Rectal smooth muscle tissue (tissue), 1 donor: ENCODE results near the gene TNFAIP8.

Experiments used
- H3K27ac ChIP-seq: one replicate; pipeline ENCODE4 v1.7.0; 2013; ENCODE audit warnings: low read depth, low read length, inconsistent platforms
- H3K27me3 ChIP-seq: one replicate; pipeline ENCODE4 v1.7.0; 2013; ENCODE audit warnings: low read length; ENCODE audit not compliant: control insufficient read depth, insufficient read depth
- H3K36me3 ChIP-seq: one replicate; pipeline ENCODE4 v1.7.0; 2013; ENCODE audit warnings: low read length; ENCODE audit not compliant: control insufficient read depth, insufficient read depth
- H3K4me1 ChIP-seq: one replicate; pipeline ENCODE4 v1.7.0; 2013; ENCODE audit warnings: low read length; ENCODE audit not compliant: control insufficient read depth, insufficient read depth
- H3K4me3 ChIP-seq: one replicate; pipeline ENCODE4 v1.7.0; 2013; ENCODE audit warnings: low read length
- H3K9ac ChIP-seq: one replicate; pipeline ENCODE4 v1.7.0; 2013; ENCODE audit warnings: low read length

TNFAIP8 gene

GRCh38 chr5:119367502-119368237 is 11.9 kb downstream of the TNFAIP8 start:
- no peak overlapping the region for H3K27ac ChIP-seq
- H3K36me3 ChIP-seq, result no peaks in the 10 kb centered on the region
- no peak overlapping the region for H3K9ac ChIP-seq
- no peaks in the 10 kb centered on the region for H3K4me1 ChIP-seq
- no peak overlapping the region for H3K4me3 ChIP-seq
- H3K27me3 ChIP-seq, result no peaks in the 10 kb centered on the region

- Histone ChIP-seq H3K27me3 (no peaks in the 10 kb centered on the region), H3K9ac (no peak overlapping the region), H3K4me1 (no peaks in the 10 kb centered on the region), H3K36me3 (no peaks in the 10 kb centered on the region), H3K4me3 (no peak overlapping the region), H3K27ac (no peak overlapping the region)
Observed at GRCh38 chr5:119368238-119368630, 12.4 kb downstream of the TNFAIP8 start.

- no peak overlapping the region for H3K4me3 ChIP-seq
- H3K27ac ChIP-seq, result no peak overlapping the region
- H3K27me3 ChIP-seq, result no peaks in the 10 kb centered on the region
- H3K36me3 ChIP-seq, result no peaks in the 10 kb centered on the region
- no peak overlapping the region for H3K9ac ChIP-seq
- no peaks in the 10 kb centered on the region for H3K4me1 ChIP-seq
Observed at GRCh38 chr5:119370486-119370885, 14.7 kb downstream of the TNFAIP8 start.

GRCh38 chr5:119371146-119371545 is 15.3 kb downstream of the TNFAIP8 start:
- H3K4me1 ChIP-seq, result no peaks in the 10 kb centered on the region
- no peak overlapping the region for H3K9ac ChIP-seq
- no peaks in the 10 kb centered on the region for H3K27me3 ChIP-seq
- no peak overlapping the region for H3K27ac ChIP-seq
- H3K4me3 ChIP-seq, result no peak overlapping the region
- no peaks in the 10 kb centered on the region for H3K36me3 ChIP-seq

GRCh38 chr5:119373449-119373858 is 17.6 kb downstream of the TNFAIP8 start:
- Histone ChIP-seq H3K36me3 (no peaks in the 10 kb centered on the region), H3K27ac (no peak overlapping the region), H3K4me3 (no peak overlapping the region), H3K9ac (no peak overlapping the region), H3K27me3 (no peaks in the 10 kb centered on the region), H3K4me1 (no peaks in the 10 kb centered on the region)

GRCh38 chr5:119374901-119375300 is 19.1 kb downstream of the TNFAIP8 start:
- no peak overlapping the region for H3K4me3 ChIP-seq
- H3K4me1 ChIP-seq, result no peaks in the 10 kb centered on the region
- no peak overlapping the region for H3K9ac ChIP-seq
- no peak overlapping the region for H3K27ac ChIP-seq
- no peaks in the 10 kb centered on the region for H3K27me3 ChIP-seq
- no peaks in the 10 kb centered on the region for H3K36me3 ChIP-seq

GRCh38 chr5:119377066-119377465 is 21.2 kb downstream of the TNFAIP8 start:
- H3K4me1 ChIP-seq, result no peaks in the 10 kb centered on the region
- no peak overlapping the region for H3K4me3 ChIP-seq
- H3K27ac ChIP-seq, result no peak overlapping the region
- H3K27me3 ChIP-seq, result no peaks in the 10 kb centered on the region
- H3K9ac ChIP-seq, result no peak overlapping the region
- no peaks in the 10 kb centered on the region for H3K36me3 ChIP-seq

- H3K27me3 ChIP-seq, result no peaks in the 10 kb centered on the region
- H3K27ac ChIP-seq, result no peak overlapping the region
- no peak overlapping the region for H3K4me3 ChIP-seq
- H3K4me1 ChIP-seq, result no peaks in the 10 kb centered on the region
- no peak overlapping the region for H3K9ac ChIP-seq
- no peaks in the 10 kb centered on the region for H3K36me3 ChIP-seq
Observed at GRCh38 chr5:119378075-119378700, 22.4 kb downstream of the TNFAIP8 start.

GRCh38 chr5:119379096-119379495 is 23.3 kb downstream of the TNFAIP8 start:
- Histone ChIP-seq H3K36me3 (no peaks in the 10 kb centered on the region), H3K4me1 (no peaks in the 10 kb centered on the region), H3K27ac (no peak overlapping the region), H3K27me3 (no peaks in the 10 kb centered on the region), H3K4me3 (no peak overlapping the region), H3K9ac (no peak overlapping the region)

- peaks cover 2% of the 10 kb centered on the region for H3K4me1 ChIP-seq
- H3K9ac ChIP-seq, result no peak overlapping the region
- H3K27me3 ChIP-seq, result no peaks in the 10 kb centered on the region
- no peak overlapping the region for H3K4me3 ChIP-seq
- no peak overlapping the region for H3K27ac ChIP-seq
- H3K36me3 ChIP-seq, result no peaks in the 10 kb centered on the region
Observed at GRCh38 chr5:119379942-119380547, 24.2 kb downstream of the TNFAIP8 start.

GRCh38 chr5:119382169-119382568 is 26.4 kb downstream of the TNFAIP8 start:
- no peaks in the 10 kb centered on the region for H3K27me3 ChIP-seq

GRCh38 chr5:119383008-119383407 is 27.2 kb downstream of the TNFAIP8 start:
- Histone ChIP-seq H3K4me1 (peaks cover 8% of the 10 kb centered on the region), H3K36me3 (no peaks in the 10 kb centered on the region), H3K9ac (no peak overlapping the region), H3K4me3 (no peak overlapping the region), H3K27me3 (no peaks in the 10 kb centered on the region), H3K27ac (no peak overlapping the region)

More at GRCh38 chr5:119382169-119382568, 26.4 kb downstream of the TNFAIP8 start:
- Histone ChIP-seq H3K4me3 (no peak overlapping the region), H3K4me1 (peaks cover 5% of the 10 kb centered on the region), H3K36me3 (no peaks in the 10 kb centered on the region), H3K27ac (no peak overlapping the region), H3K9ac (no peak overlapping the region)
